ENCODE results near the gene TPM1. TPM values are rescaled to one million over a fixed set of nuclear protein-coding genes. Genes with fewer than 3 reads are reported as not detected.

Gene TPM1
- total and polyA plus RNA-seq, 4 donors: 64.7 to 101 (median 71.5) TPM

DNA sequence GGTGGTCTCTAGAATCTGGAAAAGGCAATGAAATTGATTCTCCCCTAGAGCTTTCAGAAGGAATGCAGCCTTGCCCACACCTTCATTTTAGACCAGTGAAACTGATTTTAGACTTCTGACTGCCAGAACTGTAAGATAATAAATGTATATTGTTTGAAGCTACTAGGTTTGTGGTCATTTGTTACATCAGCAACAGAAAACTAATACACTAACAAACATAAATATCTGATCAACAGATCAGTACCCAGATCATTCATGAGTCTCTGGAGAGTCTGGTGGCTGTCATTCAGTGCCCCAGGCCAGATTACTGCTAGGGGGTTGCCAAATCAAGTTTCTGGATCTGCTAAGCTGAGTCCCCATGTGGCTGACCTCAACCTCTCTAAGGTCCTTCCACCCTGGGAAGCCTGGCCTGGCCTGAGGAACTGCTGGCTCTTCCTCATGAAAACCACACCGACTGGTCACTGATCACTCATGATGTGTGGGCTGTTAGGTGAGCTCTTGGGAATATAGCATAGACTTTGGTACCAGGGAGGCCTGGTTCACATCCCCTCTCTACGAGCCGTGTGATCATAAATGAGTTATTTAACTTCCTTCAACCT is 68.0 kb downstream of the TPM1 start:
- Histone ChIP-seq H3K27me3 (ENCODE audit: control insufficient read depth in 4 of 4, insufficient read depth in 4 of 4, low read length in 3 of 4) (no peaks in the 10 kb centered on the region), H3K9me3 (ENCODE audit: control insufficient read depth in 4 of 4, low read length in 3 of 4) (no peaks in the 10 kb centered on the region), H3K4me1 (ENCODE audit: control insufficient read depth in 4 of 4, insufficient read depth in 4 of 4, low read length in 3 of 4) (peaks cover 6 to 27% (median 20%) of the 10 kb centered on the region in 4 donors), H3K9ac (ENCODE audit: low read depth in 1 of 2, low read length in 2 of 2) (no peak overlapping the region), H3K4me3 (ENCODE audit: low read depth in 1 of 3, low read length in 3 of 3) (no peak overlapping the region), H3K27ac (ENCODE audit: low read depth in 1 of 2, low read length in 2 of 2) (no peak overlapping the region), H3K36me3 (ENCODE audit: control insufficient read depth in 4 of 4, insufficient read depth in 3 of 4, low read depth in 1 of 4, low read length in 3 of 4) (no peaks in the 10 kb centered on the region)
- DNase-seq (ENCODE audit: low spot score): no peak
- no peak for TF ChIP-seq TAF1 (conservative IDR thresholded peaks at IDR 0.05)
- WGBS: 95% methylated on average over 3 of the region's 3 CpGs

DNA sequence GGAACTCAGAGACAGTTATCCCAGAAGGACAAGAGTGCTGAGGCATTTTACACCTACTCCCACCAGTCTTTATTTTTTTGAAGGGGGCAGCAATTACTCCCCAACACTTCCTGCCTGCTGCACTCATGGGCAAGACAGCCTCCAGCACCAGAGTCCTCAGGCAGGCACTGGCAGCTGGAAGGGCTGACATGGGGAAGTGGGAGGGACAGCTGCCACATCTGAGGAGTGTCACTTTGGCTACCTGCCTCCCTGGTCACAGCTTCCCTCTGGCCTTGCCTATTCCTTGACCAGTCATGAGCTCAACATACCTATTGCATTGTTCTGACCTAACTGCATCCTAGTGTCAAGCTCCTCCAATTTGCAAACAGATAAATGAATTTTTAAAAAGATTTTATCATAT is 68.9 kb downstream of the TPM1 start:
- no peak overlapping the region for H3K9ac ChIP-seq (ENCODE audit: low read depth in 1 of 2, low read length in 2 of 2)
- no peaks in the 10 kb centered on the region for H3K9me3 ChIP-seq (ENCODE audit: control insufficient read depth in 4 of 4, low read length in 3 of 4)

GRCh38 chr15:63112871-63113270 is 70.3 kb downstream of the TPM1 start:
- H3K9ac ChIP-seq (ENCODE audit: low read depth in 1 of 2, low read length in 2 of 2): no peak overlapping the region
- no peaks in the 10 kb centered on the region for H3K27me3 ChIP-seq (ENCODE audit: control insufficient read depth in 4 of 4, insufficient read depth in 4 of 4, low read length in 3 of 4)
- DNase-seq (ENCODE audit: low spot score): no peak
- no peak overlapping the region for H3K4me3 ChIP-seq (ENCODE audit: low read depth in 1 of 3, low read length in 3 of 3)
- H3K4me1 ChIP-seq (ENCODE audit: control insufficient read depth in 4 of 4, insufficient read depth in 4 of 4, low read length in 3 of 4): peaks cover 6 to 20% (median 16%) of the 10 kb centered on the region in 4 donors
- no peaks in the 10 kb centered on the region for H3K9me3 ChIP-seq (ENCODE audit: control insufficient read depth in 4 of 4, low read length in 3 of 4)
- no peak overlapping the region for H3K27ac ChIP-seq (ENCODE audit: low read depth in 1 of 2, low read length in 2 of 2)
- no peaks in the 10 kb centered on the region for H3K36me3 ChIP-seq (ENCODE audit: control insufficient read depth in 4 of 4, insufficient read depth in 3 of 4, low read depth in 1 of 4, low read length in 3 of 4)
- WGBS: 94% methylated on average over 3 of the region's 3 CpGs
- TF ChIP-seq ATF3 (IDR thresholded peaks at IDR 0.05) (no peak), HNF4G (IDR thresholded peaks at IDR 0.05) (no peak), EGR1 (IDR thresholded peaks at IDR 0.05; ENCODE audit: low read depth in 2 of 2) (no peak), RAD21 (IDR thresholded peaks at IDR 0.05) (no peak), CTCF (IDR thresholded peaks at IDR 0.05; ENCODE audit: low read depth, low read length, missing input control) (no peak), FOXA2 (IDR thresholded peaks at IDR 0.05) (no peak), JUND (IDR thresholded peaks at IDR 0.05) (no peak), NR2F2 (IDR thresholded peaks at IDR 0.05) (no peak), TAF1 (conservative IDR thresholded peaks at IDR 0.05) (no peak), SP1 (IDR thresholded peaks at IDR 0.05) (no peak), GABPA (IDR thresholded peaks at IDR 0.05 in 1 of 2, conservative IDR thresholded peaks at IDR 0.05 in 1 of 2) (no peak), YY1 (IDR thresholded peaks at IDR 0.05) (no peak), ZBTB33 (IDR thresholded peaks at IDR 0.05) (no peak), RXRA (IDR thresholded peaks at IDR 0.05) (no peak)

More for the DNA sequence above, 68.9 kb downstream of the TPM1 start:
- Histone ChIP-seq H3K27ac (ENCODE audit: low read depth in 1 of 2, low read length in 2 of 2) (no peak overlapping the region), H3K4me1 (ENCODE audit: control insufficient read depth in 4 of 4, insufficient read depth in 4 of 4, low read length in 3 of 4) (peaks cover 6 to 27% (median 20%) of the 10 kb centered on the region in 4 donors), H3K27me3 (ENCODE audit: control insufficient read depth in 4 of 4, insufficient read depth in 4 of 4, low read length in 3 of 4) (no peaks in the 10 kb centered on the region), H3K36me3 (ENCODE audit: control insufficient read depth in 4 of 4, insufficient read depth in 3 of 4, low read depth in 1 of 4, low read length in 3 of 4) (no peaks in the 10 kb centered on the region), H3K4me3 (ENCODE audit: low read depth in 1 of 3, low read length in 3 of 3) (no peak overlapping the region)
- no peak for TF ChIP-seq CTCF (IDR thresholded peaks at IDR 0.05; ENCODE audit: low read depth, low read length, missing input control)
- TF ChIP-seq GABPA (IDR thresholded peaks at IDR 0.05 in 1 of 2, conservative IDR thresholded peaks at IDR 0.05 in 1 of 2): no peak
- no peak for TF ChIP-seq HNF4A (conservative IDR thresholded peaks at IDR 0.05)
- TF ChIP-seq YY1 (IDR thresholded peaks at IDR 0.05): no peak
- no peak for TF ChIP-seq FOXA1 (IDR thresholded peaks at IDR 0.05)
- no peak for DNase-seq (ENCODE audit: low spot score)

Measured in liver (tissue), 9 donors.